ENCODE measurements around the gene CSMD2. TPM values are rescaled to one million over a fixed set of nuclear protein-coding genes. Genes with fewer than 3 reads are reported as not detected.

The CSMD2 gene
- total RNA-seq, 1 experiment from 2014 or later = 0.22 TPM

DNA sequence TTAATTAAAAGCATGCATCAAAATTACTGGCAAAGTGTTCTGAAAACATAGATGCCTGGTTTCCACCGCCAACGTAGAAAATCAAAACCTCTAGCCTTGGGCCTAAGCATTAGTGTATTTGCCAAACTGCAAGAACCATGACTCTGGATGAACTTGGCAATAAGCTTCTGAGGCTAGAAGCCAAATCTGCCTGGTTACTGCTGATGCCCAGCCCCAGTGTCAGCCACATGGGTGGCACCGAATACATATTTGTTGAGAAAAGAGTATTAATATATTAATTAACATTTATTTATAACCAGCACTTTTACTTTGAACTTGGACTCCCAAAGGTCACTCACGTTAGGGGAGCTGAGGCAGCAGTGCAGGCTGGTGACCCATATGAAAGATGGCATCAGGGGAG is 441.8 kb downstream of the CSMD2 start:
- Histone ChIP-seq H3K36me3 (ENCODE audit: control insufficient read depth in 1 of 2, insufficient read depth in 2 of 2, low read length in 2 of 2) (no peaks in the 10 kb centered on the region), H3K9ac (ENCODE audit: low read length) (no peak overlapping the region), H3K9me2 (ENCODE audit: insufficient read depth) (no peaks in the 10 kb centered on the region), H3K4me2 (ENCODE audit: low read length) (no peak overlapping the region), H3K4me1 (ENCODE audit: control insufficient read depth in 1 of 2, insufficient read depth in 2 of 2, low read length in 2 of 2) (no peaks in the 10 kb centered on the region), H3K27me3 (ENCODE audit: insufficient read depth, low read length) (peaks cover 27% of the 10 kb centered on the region), H3K9me3 (ENCODE audit: control insufficient read depth in 1 of 2, insufficient read depth in 1 of 2, low read depth in 1 of 2, low read length in 2 of 2) (no peaks in the 10 kb centered on the region), H3K27ac (ENCODE audit: low read depth, low read length) (no peak overlapping the region), H3K4me3 (replicated peaks in 1 of 2; ENCODE audit: low read depth in 1 of 2, low read length in 2 of 2) (no peak overlapping the region), H2AFZ (ENCODE audit: low read depth, low read length, poor library complexity, severe bottlenecking) (no peak overlapping the region), H4K20me1 (ENCODE audit: insufficient read depth) (no peaks in the 10 kb centered on the region), H3K79me2 (ENCODE audit: insufficient read depth, low read length) (no peaks in the 10 kb centered on the region)
- ChIA-PET RAD21 (ENCODE audit: low non-redundant PET in 1 of 2, low total read pairs in 2 of 2, uncharacterized antibody in 2 of 2, unreplicated experiment in 2 of 2) (no interaction called here), POLR2A (no interaction called here), CTCF (interaction anchor here (0.9 kb wide), 1 partner anchor 90 kb away, joined by 3 read pairs; no protein-coding TSS in a partner anchor)
- TF ChIP-seq, protein P1, sequence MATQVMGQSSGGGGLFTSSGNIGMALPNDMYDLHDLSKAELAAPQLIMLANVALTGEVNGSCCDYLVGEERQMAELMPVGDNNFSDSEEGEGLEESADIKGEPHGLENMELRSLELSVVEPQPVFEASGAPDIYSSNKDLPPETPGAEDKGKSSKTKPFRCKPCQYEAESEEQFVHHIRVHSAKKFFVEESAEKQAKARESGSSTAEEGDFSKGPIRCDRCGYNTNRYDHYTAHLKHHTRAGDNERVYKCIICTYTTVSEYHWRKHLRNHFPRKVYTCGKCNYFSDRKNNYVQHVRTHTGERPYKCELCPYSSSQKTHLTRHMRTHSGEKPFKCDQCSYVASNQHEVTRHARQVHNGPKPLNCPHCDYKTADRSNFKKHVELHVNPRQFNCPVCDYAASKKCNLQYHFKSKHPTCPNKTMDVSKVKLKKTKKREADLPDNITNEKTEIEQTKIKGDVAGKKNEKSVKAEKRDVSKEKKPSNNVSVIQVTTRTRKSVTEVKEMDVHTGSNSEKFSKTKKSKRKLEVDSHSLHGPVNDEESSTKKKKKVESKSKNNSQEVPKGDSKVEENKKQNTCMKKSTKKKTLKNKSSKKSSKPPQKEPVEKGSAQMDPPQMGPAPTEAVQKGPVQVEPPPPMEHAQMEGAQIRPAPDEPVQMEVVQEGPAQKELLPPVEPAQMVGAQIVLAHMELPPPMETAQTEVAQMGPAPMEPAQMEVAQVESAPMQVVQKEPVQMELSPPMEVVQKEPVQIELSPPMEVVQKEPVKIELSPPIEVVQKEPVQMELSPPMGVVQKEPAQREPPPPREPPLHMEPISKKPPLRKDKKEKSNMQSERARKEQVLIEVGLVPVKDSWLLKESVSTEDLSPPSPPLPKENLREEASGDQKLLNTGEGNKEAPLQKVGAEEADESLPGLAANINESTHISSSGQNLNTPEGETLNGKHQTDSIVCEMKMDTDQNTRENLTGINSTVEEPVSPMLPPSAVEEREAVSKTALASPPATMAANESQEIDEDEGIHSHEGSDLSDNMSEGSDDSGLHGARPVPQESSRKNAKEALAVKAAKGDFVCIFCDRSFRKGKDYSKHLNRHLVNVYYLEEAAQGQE (IDR thresholded peaks at IDR 0.05; ENCODE audit: low read depth) = no peak
- no peak for TF ChIP-seq FOSL1 (IDR thresholded peaks at IDR 0.05; ENCODE audit: low read depth)
- TF ChIP-seq ZNF274 (IDR thresholded peaks at IDR 0.05; ENCODE audit: low read depth, low read length) = no peak
- intact Hi-C loops (cut with micrococcal nuclease) = no loop called here
- no peak for ATAC-seq
- DNase-seq (ENCODE audit: low read depth, low spot score) = no peak
- BruUV-seq (replicated peaks) = no TSS peak

DNA sequence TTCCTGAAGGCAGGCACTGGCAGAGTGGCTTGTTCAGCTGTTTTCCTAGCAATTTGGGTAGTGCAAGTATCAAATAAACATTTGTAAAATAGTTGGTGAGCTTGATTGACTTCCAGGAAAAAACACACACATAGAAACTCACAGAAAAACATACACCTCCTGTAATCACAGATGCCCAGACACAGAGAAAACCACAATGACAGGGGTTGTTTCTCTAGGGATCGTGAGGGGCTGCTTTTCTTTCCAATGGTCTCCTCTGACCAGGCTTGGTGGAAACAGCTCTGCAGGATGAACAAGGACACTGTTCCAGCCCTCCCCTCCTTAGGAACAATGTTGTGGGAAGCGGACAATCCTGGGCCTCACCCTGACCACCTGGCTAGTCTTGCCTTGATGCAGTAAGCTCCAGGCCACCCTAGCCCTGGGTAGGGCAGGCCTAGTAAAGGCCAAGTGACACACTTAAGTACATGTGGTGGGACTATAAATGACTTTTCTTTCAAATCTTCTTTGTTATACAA is 443.7 kb downstream of the CSMD2 start:
- H3K4me1 ChIP-seq (ENCODE audit: control insufficient read depth in 1 of 2, insufficient read depth in 2 of 2, low read length in 2 of 2) = no peaks in the 10 kb centered on the region
- ChIA-PET RAD21 (ENCODE audit: low non-redundant PET in 1 of 2, low total read pairs in 2 of 2, uncharacterized antibody in 2 of 2, unreplicated experiment in 2 of 2) (no interaction called here), POLR2A (no interaction called here), CTCF (no interaction called here)
- H3K9me3 ChIP-seq (ENCODE audit: control insufficient read depth in 1 of 2, insufficient read depth in 1 of 2, low read depth in 1 of 2, low read length in 2 of 2) = no peaks in the 10 kb centered on the region
- H3K9ac ChIP-seq (ENCODE audit: low read length) = no peak overlapping the region
- no TSS peak for BruUV-seq (replicated peaks)
- H3K9me2 ChIP-seq (ENCODE audit: insufficient read depth) = no peaks in the 10 kb centered on the region
- DNase-seq (ENCODE audit: low read depth, low spot score) (no peak), ATAC-seq (no peak)
- H4K20me1 ChIP-seq (ENCODE audit: insufficient read depth) = no peaks in the 10 kb centered on the region
- intact Hi-C loops (cut with micrococcal nuclease) = no loop called here
- no peak for TF ChIP-seq CBX3 (IDR thresholded peaks at IDR 0.05; ENCODE audit: low read depth)
- no peak for TF ChIP-seq YY1 (IDR thresholded peaks at IDR 0.05; ENCODE audit: extremely low read depth, insufficient replicate concordance, low read depth, low read length)
- no peak for TF ChIP-seq POLR2A (IDR thresholded peaks at IDR 0.05; ENCODE audit: borderline replicate concordance, extremely low read depth, insufficient read depth, insufficient read length)
- TF ChIP-seq CEBPB (IDR thresholded peaks at IDR 0.05; ENCODE audit: low read depth) = no peak
- TF ChIP-seq EZH2phosphoT487 (IDR thresholded peaks at IDR 0.05; ENCODE audit: borderline replicate concordance) = no peak
- no peak for TF ChIP-seq SRF (IDR thresholded peaks at IDR 0.05; ENCODE audit: low read depth)
- TF ChIP-seq, protein P2, sequence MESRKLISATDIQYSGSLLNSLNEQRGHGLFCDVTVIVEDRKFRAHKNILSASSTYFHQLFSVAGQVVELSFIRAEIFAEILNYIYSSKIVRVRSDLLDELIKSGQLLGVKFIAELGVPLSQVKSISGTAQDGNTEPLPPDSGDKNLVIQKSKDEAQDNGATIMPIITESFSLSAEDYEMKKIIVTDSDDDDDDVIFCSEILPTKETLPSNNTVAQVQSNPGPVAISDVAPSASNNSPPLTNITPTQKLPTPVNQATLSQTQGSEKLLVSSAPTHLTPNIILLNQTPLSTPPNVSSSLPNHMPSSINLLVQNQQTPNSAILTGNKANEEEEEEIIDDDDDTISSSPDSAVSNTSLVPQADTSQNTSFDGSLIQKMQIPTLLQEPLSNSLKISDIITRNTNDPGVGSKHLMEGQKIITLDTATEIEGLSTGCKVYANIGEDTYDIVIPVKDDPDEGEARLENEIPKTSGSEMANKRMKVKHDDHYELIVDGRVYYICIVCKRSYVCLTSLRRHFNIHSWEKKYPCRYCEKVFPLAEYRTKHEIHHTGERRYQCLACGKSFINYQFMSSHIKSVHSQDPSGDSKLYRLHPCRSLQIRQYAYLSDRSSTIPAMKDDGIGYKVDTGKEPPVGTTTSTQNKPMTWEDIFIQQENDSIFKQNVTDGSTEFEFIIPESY (IDR thresholded peaks at IDR 0.05; ENCODE audit: extremely low read depth, insufficient replicate concordance, low read length) = no peak
- TF ChIP-seq EGR1 (IDR thresholded peaks at IDR 0.05; ENCODE audit: low read depth) = no peak
- no peak for TF ChIP-seq ZFX (IDR thresholded peaks at IDR 0.05)
- TF ChIP-seq ZNF274 (IDR thresholded peaks at IDR 0.05; ENCODE audit: low read depth, low read length) = no peak
- no peak for TF ChIP-seq TCF7L2 (IDR thresholded peaks at IDR 0.05; ENCODE audit: borderline replicate concordance, extremely low read depth, insufficient read depth, insufficient read length)
- no peak overlapping the region for H2AFZ ChIP-seq (ENCODE audit: low read depth, low read length, poor library complexity, severe bottlenecking)
- no peaks in the 10 kb centered on the region for H3K36me3 ChIP-seq (ENCODE audit: control insufficient read depth in 1 of 2, insufficient read depth in 2 of 2, low read length in 2 of 2)
- H3K4me2 ChIP-seq (ENCODE audit: low read length) = no peak overlapping the region
- peaks cover 45% of the 10 kb centered on the region for H3K27me3 ChIP-seq (ENCODE audit: insufficient read depth, low read length)
- H3K79me2 ChIP-seq (ENCODE audit: insufficient read depth, low read length) = no peaks in the 10 kb centered on the region
- no peak overlapping the region for H3K4me3 ChIP-seq (replicated peaks in 1 of 2; ENCODE audit: low read depth in 1 of 2, low read length in 2 of 2)
- H3K27ac ChIP-seq (ENCODE audit: low read depth, low read length) = no peak overlapping the region
